Raji (cell line): ENCODE data around the gene ERCC5.

Source experiments
- POLR2A ChIP-seq: IDR thresholded peaks from 2 replicates; pipeline ENCODE4 v1.6.1; 2011; ENCODE audit warnings: low read depth, low read length, control low read depth; ENCODE audit not compliant: insufficient read depth

ERCC5 gene

DNA sequence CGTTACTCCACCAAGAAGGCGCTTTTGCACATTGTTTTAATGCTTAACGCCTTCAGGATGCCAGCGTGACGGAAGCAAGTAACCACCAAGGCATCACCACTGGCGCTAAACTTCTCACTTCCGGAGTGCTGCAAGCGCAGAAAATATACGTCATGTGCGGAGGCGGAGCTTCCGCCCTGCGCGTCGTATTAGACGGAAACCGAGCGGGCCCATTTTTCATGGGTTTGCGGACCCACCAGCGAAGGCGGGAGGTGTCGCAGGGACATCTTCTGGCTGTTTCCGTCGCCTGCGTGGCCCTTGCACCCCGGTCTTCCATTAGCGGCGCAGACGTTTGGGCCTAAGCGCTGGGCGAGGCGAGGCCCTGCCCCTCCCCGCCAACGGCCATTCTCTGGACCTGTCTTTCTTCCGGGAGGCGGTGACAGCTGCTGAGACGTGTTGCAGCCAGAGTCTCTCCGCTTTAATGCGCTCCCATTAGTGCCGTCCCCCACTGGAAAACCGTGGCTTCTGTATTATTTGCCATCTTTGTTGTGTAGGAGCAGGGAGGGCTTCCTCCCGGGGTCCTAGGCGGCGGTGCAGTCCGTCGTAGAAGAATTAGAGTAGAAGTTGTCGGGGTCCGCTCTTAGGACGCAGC, at the start of gene ERCC5:
Gene ERCC5 (plus strand): TSS at position 403 of the 631 bp plus-strand sequence. CDS start 235 bp downstream, outside the sequence.
- peak; percentile 93 for TF ChIP-seq POLR2A

DNA sequence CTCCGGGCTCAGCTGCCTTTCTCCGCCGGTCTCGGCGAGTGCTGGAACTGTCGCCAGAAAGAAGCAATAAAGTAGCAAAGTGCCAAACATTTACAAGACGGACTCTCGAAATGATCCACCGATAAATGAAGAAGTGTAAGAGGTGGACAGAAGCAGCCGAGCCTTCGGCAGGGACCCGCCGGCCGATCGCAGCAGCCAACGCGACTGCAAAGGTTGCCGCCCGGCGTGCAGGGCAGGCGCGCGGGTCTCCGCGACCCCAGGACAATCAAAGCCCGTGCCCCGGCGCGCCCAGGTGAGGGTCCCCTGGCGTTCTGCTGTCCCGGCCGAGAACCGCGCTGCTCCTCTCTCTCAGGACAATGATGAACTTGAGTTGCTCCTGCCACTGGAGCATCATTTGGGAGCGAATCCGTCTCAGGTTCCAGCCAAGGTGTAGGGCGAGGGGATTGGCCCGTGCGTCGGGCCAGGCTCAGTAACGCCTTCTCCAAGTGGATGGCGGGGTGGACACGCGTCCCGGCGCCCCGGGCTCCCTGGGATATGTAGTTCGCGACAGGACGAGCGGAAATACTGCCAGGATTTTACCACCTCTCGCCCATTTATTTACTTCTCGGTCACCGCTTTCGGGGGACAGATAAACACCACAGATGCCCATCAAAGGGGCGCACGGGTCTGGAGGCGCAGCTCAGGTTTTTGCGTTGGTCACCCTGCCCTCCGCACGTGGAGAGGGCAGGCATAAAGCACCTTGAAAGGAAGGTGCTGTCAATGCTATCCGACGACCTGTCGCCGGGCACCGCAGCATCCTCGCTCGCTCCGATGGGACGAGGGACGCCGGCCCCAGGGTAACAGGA, 47.0 kb upstream of the ERCC5 start, which contains the start of the genes BIVM and POGLUT2:
Gene BIVM (plus strand): TSS at position 539 of the 845 bp plus-strand sequence. CDS start 8,149 bp downstream, outside the sequence.
Gene POGLUT2 (minus strand): TSS at position 396 of the 845 bp plus-strand sequence. CDS start 306 bp downstream, at position 90.
- peak; percentile 57 for TF ChIP-seq POLR2A

DNA sequence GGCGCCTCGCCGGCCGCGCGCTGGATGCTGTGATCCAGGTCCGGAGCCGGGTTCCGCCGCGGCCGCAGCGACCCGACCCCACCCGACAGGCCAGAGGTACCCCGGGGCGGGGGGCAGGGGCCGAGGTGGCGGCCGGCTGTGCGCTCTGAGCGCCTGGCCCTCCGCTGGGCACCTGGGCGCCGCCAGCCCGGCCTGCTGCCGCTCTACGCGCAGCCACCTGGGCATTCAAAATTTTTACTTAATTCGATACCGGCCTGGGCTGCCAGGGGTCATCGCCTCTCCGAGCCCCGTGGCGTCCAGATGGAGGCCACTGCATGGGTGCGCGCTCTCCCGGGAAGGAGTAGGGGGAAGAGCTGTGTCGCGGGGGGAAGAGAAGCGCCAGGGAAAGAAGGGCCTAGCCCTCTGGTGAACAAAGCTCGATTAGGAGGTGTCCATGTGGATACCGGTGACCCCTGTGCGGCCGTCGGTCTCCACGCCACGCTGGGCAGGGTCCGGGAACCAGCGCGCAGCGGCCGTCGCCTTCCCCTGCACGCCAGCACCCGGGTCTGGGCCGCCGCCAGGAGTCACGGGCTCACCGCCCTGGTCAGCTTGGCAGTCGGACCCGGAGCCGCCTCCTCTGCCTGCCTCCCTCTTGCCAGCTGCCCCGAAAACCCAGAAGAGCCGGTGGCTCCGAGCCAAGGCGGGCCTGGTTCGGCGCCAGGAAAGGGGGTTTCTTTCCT, 46.2 kb upstream of the ERCC5 start:
- TF ChIP-seq POLR2A: no peak

DNA sequence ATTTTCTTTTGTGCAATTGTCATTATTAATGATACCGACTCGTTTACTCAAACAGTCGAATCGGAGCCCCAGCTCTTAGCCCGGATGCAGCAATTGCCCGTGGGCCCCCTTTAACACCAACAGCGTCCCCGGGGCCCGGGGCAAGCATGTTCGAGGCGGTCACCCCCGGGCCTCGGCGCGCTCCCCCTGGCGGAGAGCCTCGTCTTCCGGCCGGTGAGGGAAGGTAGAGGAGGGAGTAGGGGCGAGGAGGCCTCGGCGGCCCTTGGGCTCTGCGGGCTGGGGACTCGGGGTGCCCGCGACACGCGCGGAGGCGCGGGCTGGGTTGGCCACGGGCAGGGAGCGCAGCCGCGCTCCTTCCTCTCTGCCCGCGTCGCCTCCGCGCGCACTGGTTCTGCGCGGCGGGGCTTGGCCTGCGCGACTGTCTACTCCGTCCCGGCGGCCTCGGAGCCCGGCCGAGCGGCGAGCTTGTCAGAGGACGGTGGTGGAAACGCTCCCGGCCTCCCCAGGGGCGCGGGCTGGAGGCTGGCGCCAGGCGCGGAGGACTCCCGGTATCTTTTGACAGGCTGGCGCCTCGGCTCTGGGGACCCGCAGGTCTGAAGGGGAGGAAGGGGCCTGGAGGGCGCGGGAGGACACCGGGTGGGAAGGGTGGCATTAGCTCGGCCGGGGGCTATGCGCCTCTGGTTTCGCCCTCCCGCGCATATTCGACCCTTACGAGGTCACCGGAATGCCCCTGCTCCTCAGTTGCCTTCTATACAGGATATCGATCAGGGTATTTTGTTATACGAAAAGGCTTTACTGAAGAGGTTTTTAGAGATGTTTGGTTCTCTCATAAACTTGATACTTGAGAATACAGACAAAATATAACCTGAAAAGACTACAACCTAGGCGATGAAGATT, 45.4 kb upstream of the ERCC5 start:
- peak; percentile 53 for TF ChIP-seq POLR2A

DNA sequence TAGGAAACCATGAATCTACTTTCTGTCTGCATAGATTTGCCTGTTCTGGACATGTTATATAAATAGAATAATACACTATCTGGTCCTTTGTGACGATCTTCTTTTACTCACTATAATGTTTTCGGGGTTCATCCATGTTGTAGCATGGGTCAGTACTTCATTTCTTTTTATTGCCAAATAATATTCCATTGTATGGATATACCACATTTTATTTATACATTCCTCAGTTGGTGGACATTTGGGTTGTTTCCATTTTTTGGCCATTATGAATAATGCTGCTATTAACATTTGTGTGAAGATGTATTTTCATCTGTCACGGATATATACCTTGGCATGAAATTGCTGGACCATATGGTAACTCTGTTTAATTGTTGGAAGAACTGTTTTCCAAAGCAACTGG, 40.2 kb upstream of the ERCC5 start:
- no peak for TF ChIP-seq POLR2A

DNA sequence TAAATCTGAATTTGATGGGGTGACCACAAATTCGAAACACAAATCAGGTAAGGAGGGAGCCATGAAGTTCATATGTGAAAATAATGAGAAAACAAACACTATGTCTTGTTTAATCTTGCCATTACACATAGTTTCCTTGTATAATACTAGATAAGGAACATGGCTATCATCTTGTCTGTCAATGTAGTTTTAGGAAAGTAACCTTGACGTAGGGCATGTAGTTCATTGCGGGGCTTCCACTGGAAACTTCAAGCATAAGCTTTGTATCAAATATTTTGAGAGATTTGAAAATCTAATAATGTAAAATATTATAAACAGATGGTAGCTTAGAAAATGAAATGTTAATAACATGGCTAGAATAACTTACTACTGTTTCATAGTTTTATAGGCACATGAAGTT, 38.1 kb upstream of the ERCC5 start:
- TF ChIP-seq POLR2A: no peak

DNA sequence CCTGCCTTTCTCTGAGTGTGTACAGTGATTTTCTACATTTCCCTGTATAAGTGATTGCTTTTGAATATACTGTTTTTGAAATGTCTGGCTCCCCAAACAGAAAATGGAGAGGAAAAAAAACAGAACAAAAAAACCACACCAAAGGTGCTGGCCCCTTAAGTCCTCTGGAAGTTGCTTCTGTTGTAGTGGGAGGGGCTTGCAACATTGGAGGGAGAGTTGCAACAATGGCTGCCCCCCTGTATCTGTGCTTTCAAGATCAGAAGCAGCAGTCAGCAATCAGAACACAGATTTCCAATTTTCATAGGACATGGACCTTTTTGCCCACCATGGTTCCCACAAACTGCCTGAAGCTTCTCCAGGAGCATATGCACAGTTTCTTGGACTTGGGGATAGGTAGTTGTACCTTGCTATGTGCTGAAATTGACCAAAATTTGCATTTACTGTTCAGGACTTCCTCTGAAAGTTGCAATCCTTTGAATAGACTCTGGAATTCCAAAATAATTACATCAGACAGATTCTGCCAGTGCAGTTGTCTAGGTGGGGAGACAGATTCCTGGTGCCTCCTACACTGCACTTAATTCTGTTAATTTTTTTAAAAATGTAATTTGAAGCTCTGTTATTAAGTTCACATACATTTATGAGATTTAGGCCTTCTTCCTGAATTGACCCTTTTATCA, 33.1 kb upstream of the ERCC5 start:
- no peak for TF ChIP-seq POLR2A

DNA sequence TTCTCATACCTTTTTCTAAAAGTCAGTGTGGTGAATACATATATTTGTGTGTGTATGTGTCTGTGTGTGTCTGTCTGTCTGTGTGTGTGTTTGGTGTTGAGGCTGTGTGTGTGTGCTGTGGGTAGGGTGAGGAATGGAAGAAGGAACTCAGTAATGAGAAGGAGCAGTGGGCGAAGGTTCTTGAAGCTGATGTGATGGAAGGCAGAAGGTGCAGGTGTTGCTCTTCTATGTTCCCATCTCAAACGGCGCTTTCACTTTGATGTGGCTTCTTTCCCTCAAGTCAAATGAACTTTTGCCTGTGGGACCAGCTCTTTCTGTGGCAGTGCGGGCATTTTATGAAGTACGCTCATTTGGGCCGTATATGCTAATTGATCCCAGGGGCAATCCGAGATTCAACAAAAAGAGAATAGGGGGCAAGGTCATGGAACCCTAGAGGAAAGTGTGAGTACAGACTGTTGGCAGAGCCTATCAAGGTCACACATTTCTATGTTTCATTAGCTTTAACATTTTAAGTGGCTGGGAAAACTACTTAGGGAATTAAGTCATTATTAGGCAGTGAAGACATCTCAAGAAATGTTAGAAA, 31.7 kb upstream of the ERCC5 start:
- no peak for TF ChIP-seq POLR2A

DNA sequence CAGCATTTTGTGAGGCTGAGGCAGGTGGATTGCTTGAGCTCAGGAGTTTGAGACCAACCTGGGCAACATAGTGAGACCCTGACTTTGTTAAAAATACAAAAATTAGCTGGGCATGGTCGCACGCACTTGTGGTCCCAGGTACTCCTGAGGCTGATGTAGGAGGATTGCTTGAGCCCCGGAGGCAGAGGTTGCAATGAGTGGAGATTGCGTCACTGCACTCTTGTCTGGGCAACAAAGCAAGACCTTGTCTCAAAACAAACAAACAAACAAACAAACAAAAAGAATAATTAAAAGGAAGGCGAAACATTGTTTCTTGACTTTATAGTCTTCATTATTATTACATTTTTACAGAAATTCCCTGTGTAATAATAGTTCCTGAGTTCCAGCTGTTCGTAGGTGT, 31.0 kb upstream of the ERCC5 start:
- no peak for TF ChIP-seq POLR2A

DNA sequence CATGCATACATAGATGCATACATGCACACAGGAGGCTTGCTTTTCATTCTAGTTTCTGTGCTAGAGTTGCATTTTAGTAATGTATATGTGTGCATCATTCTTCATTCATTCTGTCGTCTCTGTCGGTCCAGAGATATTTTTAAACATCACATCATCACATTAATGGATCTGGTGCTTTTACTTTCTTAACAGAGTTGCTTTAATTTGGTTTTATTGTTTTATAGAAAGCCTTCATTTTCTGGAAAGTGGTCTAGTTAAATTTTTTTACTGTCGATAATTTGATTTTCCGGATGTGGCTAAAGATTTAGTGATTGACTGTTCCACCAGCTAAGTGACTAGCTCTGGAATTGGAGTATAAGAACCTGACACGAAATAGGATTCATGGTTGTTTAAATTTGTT, 30.0 kb upstream of the ERCC5 start:
- no peak for TF ChIP-seq POLR2A

DNA sequence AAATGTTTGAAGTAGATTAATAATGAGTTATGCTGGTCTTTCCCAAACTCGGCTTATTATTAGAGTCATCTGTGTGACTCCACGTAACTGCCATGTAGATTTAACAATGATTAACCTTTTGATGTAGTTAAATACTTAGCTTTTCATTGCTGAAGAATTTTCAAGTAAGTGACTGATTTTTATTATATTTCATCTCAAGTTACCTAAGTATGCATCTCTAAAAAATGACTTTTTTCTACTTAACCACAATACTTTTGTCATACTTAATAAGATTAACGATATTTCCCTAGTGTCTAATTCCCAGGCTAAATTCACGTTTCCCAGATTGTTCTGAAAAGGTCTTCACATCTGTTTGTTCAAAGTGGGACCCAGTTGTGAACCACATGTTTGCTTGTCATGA, 29.1 kb upstream of the ERCC5 start:
- no peak for TF ChIP-seq POLR2A

DNA sequence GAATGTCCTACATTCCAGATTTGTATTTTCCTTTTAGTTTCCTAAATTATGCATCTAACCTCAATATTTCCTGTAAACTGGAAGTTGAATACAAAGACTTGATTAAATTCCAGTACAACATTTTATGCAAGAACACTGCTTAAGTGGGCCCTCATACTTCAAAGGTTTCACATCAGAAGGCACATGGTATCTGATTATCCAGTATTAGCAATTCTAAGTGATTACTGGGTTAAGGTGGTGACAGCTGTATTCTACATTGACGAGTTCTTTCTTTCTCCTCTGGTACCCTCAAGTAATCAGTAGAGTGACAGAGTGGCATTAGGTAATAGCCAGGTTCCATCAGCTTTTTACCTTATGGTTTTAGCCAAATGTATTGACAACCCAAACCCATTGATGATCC, 28.6 kb upstream of the ERCC5 start:
- no peak for TF ChIP-seq POLR2A

DNA sequence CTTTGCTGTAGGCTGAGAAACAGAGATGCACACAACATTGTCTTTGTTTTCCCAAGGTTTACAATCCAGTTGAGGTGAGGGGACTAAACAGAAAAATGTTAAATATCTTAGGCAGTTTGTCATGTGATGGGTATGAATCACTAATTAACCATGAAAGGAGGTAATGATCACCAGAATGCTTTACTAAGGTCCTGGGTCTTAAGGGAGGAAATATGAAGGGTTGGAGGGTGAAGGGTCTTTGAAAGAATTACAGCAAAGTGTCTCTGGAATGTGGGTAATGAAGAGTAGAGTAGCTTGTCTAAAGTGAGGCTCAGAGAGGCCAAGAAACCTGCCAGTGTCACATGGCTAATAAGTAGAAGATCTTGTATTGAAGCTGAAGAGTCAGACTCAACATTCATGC, 27.9 kb upstream of the ERCC5 start:
- no peak for TF ChIP-seq POLR2A

DNA sequence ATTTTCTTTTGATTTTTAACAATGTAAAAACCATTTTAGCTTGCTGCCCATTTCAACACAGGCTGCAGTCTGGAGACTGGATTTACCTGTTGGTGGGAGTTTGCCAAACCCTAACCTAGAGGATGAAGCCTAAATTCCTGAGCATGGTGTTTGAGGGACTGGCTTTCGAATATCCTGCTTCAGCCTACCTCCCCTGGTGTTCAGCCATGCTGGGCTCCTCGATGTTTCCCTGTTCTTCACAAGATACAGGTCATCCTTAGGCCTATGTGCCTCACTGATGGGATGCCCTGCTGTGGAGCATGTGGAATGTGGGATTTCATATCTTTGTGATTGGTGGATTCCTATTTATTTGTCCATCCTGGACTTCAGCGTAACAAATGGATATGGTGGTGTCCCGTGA, 20.4 kb upstream of the ERCC5 start:
- no peak for TF ChIP-seq POLR2A
